HCT116 (cell line): ENCODE measurements around the gene LDLRAD4. TPM values are rescaled to one million over a fixed set of nuclear protein-coding genes. Genes with fewer than 3 reads are reported as not detected.

Source experiments
- ATAC-seq: fragments of 200-7000 bp; cut with Tn5 transposase; 2 replicates; pipeline ENCODE4 v1.9.1; 2020; ENCODE audit warnings: mild to moderate bottlenecking, moderate library complexity
- BruUV-seq: library from RNA; stranded (reverse); fragments of 400-500 nt; replicated peaks from 2 replicates; lab custom pipeline; 2021; lab: Mats Ljungman, UMichigan
- CTCF ChIA-PET: fragments of 300-600 bp; sonication (Branson Sonifier 250); formaldehyde crosslinking; loops from one replicate; lab custom pipeline; 2021; ENCODE audit warnings: antibody characterized with exemption; lab: Charles Lee
- POLR2A ChIA-PET: fragments of 300-600, 350-600 bp; sonication (Branson Sonifier 250); formaldehyde crosslinking; loops from one replicate; lab custom pipeline; 2021; ENCODE audit warnings: antibody characterized with exemption; lab: Charles Lee
- RAD21 ChIA-PET, 2 experiments: fragments of 300-600 bp; sonication (Branson Sonifier 250); formaldehyde crosslinking; loops; one replicate each; lab custom pipeline; 2023; ENCODE audit warnings: low total read pairs in 2 of 2; ENCODE audit not compliant: uncharacterized antibody in 2 of 2, unreplicated experiment in 2 of 2, low non-redundant PET in 1 of 2; lab: Charles Lee
- DNase-seq: peaks from one replicate; pipeline ENCODE4 v3.0.0-alpha.2; 2010; ENCODE audit warnings: low read depth, low spot score
- H2AFZ ChIP-seq: fragments of 200-600 bp; shearing (Covaris generic), sonication (generic); 2 replicates; pipeline ENCODE4 v1.6.1; 2017; ENCODE audit warnings: low read depth, mixed run types, mixed read lengths, antibody characterized with exemption, low read length; ENCODE audit not compliant: poor library complexity, severe bottlenecking
- H3K27ac ChIP-seq: 2 replicates; pipeline ENCODE4 v1.5.1; 2012; ENCODE audit warnings: low read depth, low read length
- H3K27me3 ChIP-seq: fragments of 200-600 bp; sonication (generic); 2 replicates; pipeline ENCODE4 v1.6.1; 2016; ENCODE audit warnings: mixed run types, low read length, mixed read lengths; ENCODE audit not compliant: insufficient read depth
- H3K36me3 ChIP-seq, 2 experiments: fragments of 200-500 bp in 1 of 2; fragments of 200-600 bp in 1 of 2; sonication (Bioruptor generic) in 1 of 2; sonication (generic) in 1 of 2; 2 replicates each; pipeline versions ENCODE4 v1.5.1 to v1.6.1; 2014 to 2016; ENCODE audit warnings: low read length in 2 of 2, inconsistent platforms in 1 of 2, mixed read lengths in 1 of 2, mixed run types in 1 of 2; ENCODE audit not compliant: insufficient read depth in 2 of 2, control insufficient read depth in 1 of 2
- H3K4me1 ChIP-seq, 2 experiments: fragments of 200-600 bp in 1 of 2; sonication (generic) in 1 of 2; 2 replicates each; pipeline versions ENCODE4 v1.5.1 to v1.6.1; 2012 to 2017; ENCODE audit warnings: low read length in 2 of 2, inconsistent platforms in 1 of 2, mild to moderate bottlenecking in 1 of 2, mixed read lengths in 1 of 2, mixed run types in 1 of 2, moderate library complexity in 1 of 2; ENCODE audit not compliant: insufficient read depth in 2 of 2, control insufficient read depth in 1 of 2
- H3K4me2 ChIP-seq: fragments of 200-600 bp; sonication (generic); 2 replicates; pipeline ENCODE4 v1.6.1; 2017; ENCODE audit warnings: mixed run types, low read length, mixed read lengths
- H3K4me3 ChIP-seq, 2 experiments: fragments of 200-600 bp in 1 of 2; sonication (generic) in 1 of 2; replicated peaks in 1 of 2; 2 replicates each; pipeline ENCODE4 v1.5.1; 2011 to 2016; ENCODE audit warnings: low read length in 2 of 2, control low read depth in 1 of 2, low read depth in 1 of 2, mild to moderate bottlenecking in 1 of 2, mixed read lengths in 1 of 2, mixed run types in 1 of 2
- H3K79me2 ChIP-seq: fragments of 200-600 bp; sonication (generic); 2 replicates; pipeline ENCODE4 v1.6.1; 2017; ENCODE audit warnings: mild to moderate bottlenecking, mixed run types, low read length, moderate library complexity, mixed read lengths; ENCODE audit not compliant: insufficient read depth
- H3K9ac ChIP-seq: fragments of 200-600 bp; sonication (generic); 2 replicates; pipeline ENCODE4 v1.6.1; 2016; ENCODE audit warnings: low read length, mixed read lengths
- H3K9me2 ChIP-seq: fragments of 200-600 bp; sonication (generic), shearing (Covaris generic); 2 replicates; pipeline ENCODE4 v1.6.1; 2017; ENCODE audit warnings: mixed run types, mild to moderate bottlenecking, moderate library complexity; ENCODE audit not compliant: insufficient read depth
- H3K9me3 ChIP-seq, 2 experiments: fragments of 200-500 bp in 1 of 2; fragments of 200-600 bp in 1 of 2; sonication (Bioruptor generic) in 1 of 2; sonication (generic) in 1 of 2; 2 replicates each; pipeline ENCODE4 v1.6.1; 2014 to 2017; ENCODE audit warnings: low read length in 2 of 2, mixed read lengths in 2 of 2, inconsistent platforms in 1 of 2, low read depth in 1 of 2, mild to moderate bottlenecking in 1 of 2, mixed run types in 1 of 2, moderate library complexity in 1 of 2; ENCODE audit not compliant: control insufficient read depth in 1 of 2, insufficient read depth in 1 of 2
- H4K20me1 ChIP-seq: fragments of 200-600 bp; sonication (generic), shearing (Covaris generic); 2 replicates; pipeline ENCODE4 v1.6.1; 2017; ENCODE audit warnings: mixed run types, mild to moderate bottlenecking, moderate library complexity; ENCODE audit not compliant: insufficient read depth
- CBX3 ChIP-seq: IDR thresholded peaks from 2 replicates; pipeline ENCODE4 v1.6.1; 2012; ENCODE audit warnings: low read depth
- CEBPB ChIP-seq: IDR thresholded peaks from 2 replicates; pipeline ENCODE4 v1.6.1; 2012; ENCODE audit warnings: low read depth
- ELF1 ChIP-seq: IDR thresholded peaks from 2 replicates; pipeline ENCODE4 v1.6.1; 2012; ENCODE audit warnings: low read depth, borderline replicate concordance
- FOSL1 ChIP-seq: IDR thresholded peaks from 2 replicates; pipeline ENCODE4 v1.6.1; 2012; ENCODE audit warnings: low read depth
- JUND ChIP-seq: IDR thresholded peaks from 2 replicates; pipeline ENCODE4 v1.6.1; 2012
- POLR2AphosphoS5 ChIP-seq: IDR thresholded peaks from 2 replicates; pipeline ENCODE4 v1.6.1; 2011; ENCODE audit warnings: mild to moderate bottlenecking, low read depth, low read length, moderate library complexity
- RAD21 ChIP-seq: IDR thresholded peaks from 2 replicates; pipeline ENCODE4 v1.6.1; 2012; ENCODE audit warnings: low read depth, mild to moderate bottlenecking
- SIN3A ChIP-seq: IDR thresholded peaks from 2 replicates; pipeline ENCODE4 v1.6.1; 2012; ENCODE audit warnings: low read depth
- SRF ChIP-seq: IDR thresholded peaks from 2 replicates; pipeline ENCODE4 v1.6.1; 2012; ENCODE audit warnings: low read depth
- YY1 ChIP-seq: IDR thresholded peaks from 2 replicates; pipeline ENCODE4 v1.6.1; 2011; ENCODE audit warnings: low read length, low read depth, moderate library complexity, mild to moderate bottlenecking; ENCODE audit not compliant: insufficient replicate concordance; ENCODE audit errors: extremely low read depth
- ZFX ChIP-seq: fragments of 450-650 bp; IDR thresholded peaks from 2 replicates; pipeline ENCODE4 v1.6.1; 2017
- ZNF274 ChIP-seq: fragments of 200-500 bp; sonication (Bioruptor generic); IDR thresholded peaks from 2 replicates; pipeline ENCODE4 v1.6.1; 2014; ENCODE audit warnings: mild to moderate bottlenecking, low read depth, low read length, inconsistent platforms
- intact Hi-C: fragments of 100-400 bp; cut with micrococcal nuclease; formaldehyde crosslinking; loops from 2 replicates; pipeline ENCODE4 v1.10.0; 2022
- total RNA-seq: library from RNA; stranded (reverse); gene quantifications from one replicate; pipeline ENCODE4 v1.2.1, GENCODE V29; 2021; ENCODE audit not compliant: unreplicated experiment
- TF ChIP-seq, protein P1 (sequence below): IDR thresholded peaks from 2 replicates; pipeline ENCODE4 v1.6.1; 2012
- TF ChIP-seq, protein P2 (sequence below), 3 experiments: fragments of 200-600 bp in 1 of 3; sonication (generic) in 1 of 3; IDR thresholded peaks in 2 of 3; conservative IDR thresholded peaks in 1 of 3; 2 replicates each; pipeline ENCODE4 v1.5.1; 2012 to 2017; ENCODE audit warnings: low read depth in 2 of 3, low read length in 2 of 3, antibody characterized with exemption in 1 of 3, borderline replicate concordance in 1 of 3, control low read depth in 1 of 3, mild to moderate bottlenecking in 1 of 3, mixed read lengths in 1 of 3, mixed run types in 1 of 3, moderate library complexity in 1 of 3; ENCODE audit not compliant: insufficient read depth in 1 of 3
- TF ChIP-seq, protein P3 (sequence below): IDR thresholded peaks from 2 replicates; pipeline ENCODE4 v1.6.1; 2012; ENCODE audit warnings: low read depth
- TF ChIP-seq, protein P4 (sequence below): IDR thresholded peaks from 2 replicates; pipeline ENCODE4 v1.6.1; 2012

The LDLRAD4 gene
- total RNA-seq, 1 experiment from 2014 or later = 1.2 TPM

DNA sequence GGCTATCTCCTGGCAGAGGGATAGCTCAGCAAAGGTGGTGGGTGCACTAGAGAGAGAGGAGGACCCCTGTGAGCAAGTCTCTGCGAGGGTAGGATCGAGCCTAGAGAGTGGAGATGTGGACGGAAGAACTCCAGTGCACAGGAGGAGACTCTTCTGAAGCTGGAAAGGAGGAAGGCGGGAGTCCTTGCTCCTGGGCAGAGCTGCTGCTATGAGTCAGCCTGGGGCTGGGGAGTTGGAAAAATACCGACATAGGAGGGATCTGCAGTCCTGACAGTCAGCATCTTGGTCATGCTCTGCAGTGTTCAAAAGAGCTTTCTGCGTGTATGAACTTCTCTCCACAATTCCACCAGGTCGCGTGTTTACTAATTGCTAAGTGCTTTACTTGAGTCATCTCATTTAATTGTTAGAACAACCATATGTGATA, 233.8 kb downstream of the LDLRAD4 start:
- Histone ChIP-seq H3K9me2 (no peaks in the 10 kb centered on the region), H2AFZ (no peak overlapping the region), H3K9ac (no peak overlapping the region), H3K4me1 (no peaks in the 10 kb centered on the region), H3K36me3 (no peaks in the 10 kb centered on the region), H3K79me2 (no peaks in the 10 kb centered on the region), H3K9me3 (no peaks in the 10 kb centered on the region), H4K20me1 (no peaks in the 10 kb centered on the region), H3K4me3 (no peak overlapping the region), H3K27me3 (no peaks in the 10 kb centered on the region), H3K27ac (no peak overlapping the region), H3K4me2 (no peak overlapping the region)
- ATAC-seq (no peak), DNase-seq (no peak)
- no TSS peak for BruUV-seq
- intact Hi-C loops = no loop called here
- ChIA-PET CTCF (no interaction called here), POLR2A (no interaction called here), RAD21 (no interaction called here)
- TF ChIP-seq, protein P1, sequence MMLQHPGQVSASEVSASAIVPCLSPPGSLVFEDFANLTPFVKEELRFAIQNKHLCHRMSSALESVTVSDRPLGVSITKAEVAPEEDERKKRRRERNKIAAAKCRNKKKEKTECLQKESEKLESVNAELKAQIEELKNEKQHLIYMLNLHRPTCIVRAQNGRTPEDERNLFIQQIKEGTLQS = no peak
- TF ChIP-seq RAD21 (no peak), JUND (no peak), ELF1 (no peak), POLR2AphosphoS5 (no peak), ZFX (no peak), FOSL1 (no peak), CBX3 (no peak), ZNF274 (no peak), SIN3A (no peak), CEBPB (no peak), YY1 (no peak), SRF (no peak)
- TF ChIP-seq, protein P2, sequence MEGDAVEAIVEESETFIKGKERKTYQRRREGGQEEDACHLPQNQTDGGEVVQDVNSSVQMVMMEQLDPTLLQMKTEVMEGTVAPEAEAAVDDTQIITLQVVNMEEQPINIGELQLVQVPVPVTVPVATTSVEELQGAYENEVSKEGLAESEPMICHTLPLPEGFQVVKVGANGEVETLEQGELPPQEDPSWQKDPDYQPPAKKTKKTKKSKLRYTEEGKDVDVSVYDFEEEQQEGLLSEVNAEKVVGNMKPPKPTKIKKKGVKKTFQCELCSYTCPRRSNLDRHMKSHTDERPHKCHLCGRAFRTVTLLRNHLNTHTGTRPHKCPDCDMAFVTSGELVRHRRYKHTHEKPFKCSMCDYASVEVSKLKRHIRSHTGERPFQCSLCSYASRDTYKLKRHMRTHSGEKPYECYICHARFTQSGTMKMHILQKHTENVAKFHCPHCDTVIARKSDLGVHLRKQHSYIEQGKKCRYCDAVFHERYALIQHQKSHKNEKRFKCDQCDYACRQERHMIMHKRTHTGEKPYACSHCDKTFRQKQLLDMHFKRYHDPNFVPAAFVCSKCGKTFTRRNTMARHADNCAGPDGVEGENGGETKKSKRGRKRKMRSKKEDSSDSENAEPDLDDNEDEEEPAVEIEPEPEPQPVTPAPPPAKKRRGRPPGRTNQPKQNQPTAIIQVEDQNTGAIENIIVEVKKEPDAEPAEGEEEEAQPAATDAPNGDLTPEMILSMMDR (IDR thresholded peaks at IDR 0.05 in 2 of 3, conservative IDR thresholded peaks at IDR 0.05 in 1 of 3; ENCODE audit: borderline replicate concordance in 1 of 3, insufficient read depth in 1 of 3, low read depth in 2 of 3, low read length in 2 of 3) = no peak
- TF ChIP-seq, protein P3, sequence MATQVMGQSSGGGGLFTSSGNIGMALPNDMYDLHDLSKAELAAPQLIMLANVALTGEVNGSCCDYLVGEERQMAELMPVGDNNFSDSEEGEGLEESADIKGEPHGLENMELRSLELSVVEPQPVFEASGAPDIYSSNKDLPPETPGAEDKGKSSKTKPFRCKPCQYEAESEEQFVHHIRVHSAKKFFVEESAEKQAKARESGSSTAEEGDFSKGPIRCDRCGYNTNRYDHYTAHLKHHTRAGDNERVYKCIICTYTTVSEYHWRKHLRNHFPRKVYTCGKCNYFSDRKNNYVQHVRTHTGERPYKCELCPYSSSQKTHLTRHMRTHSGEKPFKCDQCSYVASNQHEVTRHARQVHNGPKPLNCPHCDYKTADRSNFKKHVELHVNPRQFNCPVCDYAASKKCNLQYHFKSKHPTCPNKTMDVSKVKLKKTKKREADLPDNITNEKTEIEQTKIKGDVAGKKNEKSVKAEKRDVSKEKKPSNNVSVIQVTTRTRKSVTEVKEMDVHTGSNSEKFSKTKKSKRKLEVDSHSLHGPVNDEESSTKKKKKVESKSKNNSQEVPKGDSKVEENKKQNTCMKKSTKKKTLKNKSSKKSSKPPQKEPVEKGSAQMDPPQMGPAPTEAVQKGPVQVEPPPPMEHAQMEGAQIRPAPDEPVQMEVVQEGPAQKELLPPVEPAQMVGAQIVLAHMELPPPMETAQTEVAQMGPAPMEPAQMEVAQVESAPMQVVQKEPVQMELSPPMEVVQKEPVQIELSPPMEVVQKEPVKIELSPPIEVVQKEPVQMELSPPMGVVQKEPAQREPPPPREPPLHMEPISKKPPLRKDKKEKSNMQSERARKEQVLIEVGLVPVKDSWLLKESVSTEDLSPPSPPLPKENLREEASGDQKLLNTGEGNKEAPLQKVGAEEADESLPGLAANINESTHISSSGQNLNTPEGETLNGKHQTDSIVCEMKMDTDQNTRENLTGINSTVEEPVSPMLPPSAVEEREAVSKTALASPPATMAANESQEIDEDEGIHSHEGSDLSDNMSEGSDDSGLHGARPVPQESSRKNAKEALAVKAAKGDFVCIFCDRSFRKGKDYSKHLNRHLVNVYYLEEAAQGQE = no peak
- TF ChIP-seq, protein P4, sequence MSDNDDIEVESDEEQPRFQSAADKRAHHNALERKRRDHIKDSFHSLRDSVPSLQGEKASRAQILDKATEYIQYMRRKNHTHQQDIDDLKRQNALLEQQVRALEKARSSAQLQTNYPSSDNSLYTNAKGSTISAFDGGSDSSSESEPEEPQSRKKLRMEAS = no peak
